Neural progenitor cell (in vitro differentiated cells): ENCODE measurements around the gene CPEB1.
"Not testable (repeated sequence)": the region's sequence is repeated elsewhere in the genome, so short reads cannot be mapped to it uniquely, and the experiment has no call there.

Source experiments
- EZH2phosphoT487 ChIP-seq: fragments of 200-600 bp; sonication (generic); IDR thresholded peaks from 2 replicates; pipeline ENCODE4 v1.6.1; 2017; ENCODE audit warnings: antibody characterized with exemption
- TF ChIP-seq, protein P1 (sequence below): fragments of 200-600 bp; sonication (generic); IDR thresholded peaks from 2 replicates; pipeline ENCODE4 v1.5.1; 2017; ENCODE audit warnings: antibody characterized with exemption, mild to moderate bottlenecking

DNA sequence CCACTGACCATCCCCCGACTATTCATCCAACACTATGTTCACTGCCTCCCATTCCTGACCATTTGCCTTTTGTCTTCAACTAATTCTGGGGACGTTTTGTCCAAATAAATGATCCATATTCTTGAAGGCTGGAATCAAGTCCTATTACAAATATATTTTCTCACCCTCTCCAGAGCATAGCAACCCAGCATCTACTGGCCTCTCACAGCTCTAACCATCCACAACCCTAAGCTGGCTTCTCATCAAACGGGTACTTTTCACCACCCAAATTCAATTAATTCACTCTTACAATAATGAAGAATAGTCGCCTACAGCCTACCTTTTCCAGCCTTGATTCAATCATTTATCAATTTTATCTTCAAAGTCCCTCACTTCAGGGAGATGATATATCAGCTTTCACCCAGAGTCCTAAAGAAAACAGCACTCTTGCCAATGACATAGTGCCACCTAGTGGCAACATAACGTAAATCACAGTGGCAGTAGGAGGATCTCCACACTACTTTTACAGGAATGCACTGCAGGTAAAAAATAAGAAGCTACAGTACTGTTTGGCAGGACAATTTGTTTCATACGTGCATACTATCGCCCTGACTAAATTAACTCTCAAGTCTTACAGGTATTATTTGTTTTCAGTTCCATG lies 144.3 kb downstream of the CPEB1 start:
- TF ChIP-seq, protein P1, sequence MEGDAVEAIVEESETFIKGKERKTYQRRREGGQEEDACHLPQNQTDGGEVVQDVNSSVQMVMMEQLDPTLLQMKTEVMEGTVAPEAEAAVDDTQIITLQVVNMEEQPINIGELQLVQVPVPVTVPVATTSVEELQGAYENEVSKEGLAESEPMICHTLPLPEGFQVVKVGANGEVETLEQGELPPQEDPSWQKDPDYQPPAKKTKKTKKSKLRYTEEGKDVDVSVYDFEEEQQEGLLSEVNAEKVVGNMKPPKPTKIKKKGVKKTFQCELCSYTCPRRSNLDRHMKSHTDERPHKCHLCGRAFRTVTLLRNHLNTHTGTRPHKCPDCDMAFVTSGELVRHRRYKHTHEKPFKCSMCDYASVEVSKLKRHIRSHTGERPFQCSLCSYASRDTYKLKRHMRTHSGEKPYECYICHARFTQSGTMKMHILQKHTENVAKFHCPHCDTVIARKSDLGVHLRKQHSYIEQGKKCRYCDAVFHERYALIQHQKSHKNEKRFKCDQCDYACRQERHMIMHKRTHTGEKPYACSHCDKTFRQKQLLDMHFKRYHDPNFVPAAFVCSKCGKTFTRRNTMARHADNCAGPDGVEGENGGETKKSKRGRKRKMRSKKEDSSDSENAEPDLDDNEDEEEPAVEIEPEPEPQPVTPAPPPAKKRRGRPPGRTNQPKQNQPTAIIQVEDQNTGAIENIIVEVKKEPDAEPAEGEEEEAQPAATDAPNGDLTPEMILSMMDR, result peak; percentile 24
- TF ChIP-seq EZH2phosphoT487, result not testable (repeated sequence)
